Astrocyte of the cerebellum (primary cell): ENCODE results near the gene HCFC1.

Experiments
- DNase-seq: peaks from one replicate; pipeline ENCODE4 v3.0.0-alpha.2; 2011; ENCODE audit warnings: low read depth
- H3K4me3 ChIP-seq: 2 replicates; pipeline ENCODE4 v1.5.1; 2011; ENCODE audit warnings: mild to moderate bottlenecking, low read depth, low read length, moderate library complexity
- CTCF ChIP-seq: IDR thresholded peaks from 2 replicates; pipeline ENCODE4 v1.5.1; 2012; ENCODE audit warnings: low read length, low read depth, moderate library complexity, mild to moderate bottlenecking; ENCODE audit errors: missing control alignments
- in situ Hi-C: cut with HindIII; loops from 2 replicates; pipeline ENCODE4 v1.10.0; 2017; ENCODE audit warnings: low sequenced_read_pairs

HCFC1 gene

GRCh38 chrX:153941336-153942252 is 30.0 kb downstream of the HCFC1 start:
- H3K4me3 ChIP-seq, result no peak overlapping the region
- no peak for DNase-seq
- TF ChIP-seq CTCF, result no peak
- in situ Hi-C loops, result no loop called here

GRCh38 chrX:153939573-153939972 is 32.0 kb downstream of the HCFC1 start:
- DNase-seq, result no peak
- TF ChIP-seq CTCF, result no peak
- H3K4me3 ChIP-seq, result no peak overlapping the region
- in situ Hi-C loops, result no loop called here

- H3K4me3 ChIP-seq, result no peak overlapping the region
- no peak for TF ChIP-seq CTCF
- DNase-seq, result no peak
- in situ Hi-C loops, result no loop called here
These were observed 33.3 kb downstream of the HCFC1 start for GRCh38 chrX:153938226-153938786.

- no peak overlapping the region for H3K4me3 ChIP-seq
- TF ChIP-seq CTCF, result no peak
- in situ Hi-C loops, result no loop called here
- DNase-seq, result no peak
These were observed 34.6 kb downstream of the HCFC1 start for GRCh38 chrX:153937056-153937455.

GRCh38 chrX:153935326-153935851 is 36.2 kb downstream of the HCFC1 start:
- TF ChIP-seq CTCF, result no peak
- DNase-seq, result no peak
- in situ Hi-C loops, result no loop called here
- H3K4me3 ChIP-seq, result peak overlapping the region; percentile 29

GRCh38 chrX:153934762-153935325 is 36.8 kb downstream of the HCFC1 start, which contains the start of gene NAA10:
NAA10 (minus strand) TSS chrX:153935037; CDS start chrX:153934904, 133 bp downstream.
- DNase-seq, result peak; percentile 27
- no peak for TF ChIP-seq CTCF
- in situ Hi-C loops, result no loop called here
- peak within 1 kb of the TSS; percentile 64 for H3K4me3 ChIP-seq
